H1 (cell line): Measurements from ENCODE around the gene RDH5. TPM values are rescaled to one million over a fixed set of nuclear protein-coding genes. Genes with fewer than 3 reads are reported as not detected.

Source experiments
- CTCF ChIP-seq, 3 experiments: IDR thresholded peaks; 1 replicate in 2 of 3; 2 replicates in 1 of 3; pipeline versions ENCODE4 v1.5.1 to v1.6.1; 2011; ENCODE audit warnings: low read length in 3 of 3, mild to moderate bottlenecking in 3 of 3, inconsistent platforms in 2 of 3, low read depth in 1 of 3, moderate library complexity in 1 of 3; ENCODE audit not compliant: insufficient read depth in 1 of 3; ENCODE audit errors: control extremely low read depth in 1 of 3
- TBP ChIP-seq: IDR thresholded peaks from 2 replicates; pipeline ENCODE4 v1.6.1; 2011; ENCODE audit warnings: low read depth, low read length, improper control_type of control experiment
- polyA plus RNA-seq, 7 experiments: library from polyadenylated mRNA; depleted of rRNA in 3 of 7; stranded (reverse) in 5 of 7; unstranded in 2 of 7; fragments of >200 nt in 5 of 7; fragments of 200-250 nt in 2 of 7; gene quantifications; 1 replicate in 5 of 7; 2 replicates in 1 of 7; 4 replicates in 1 of 7; pipeline versions ENCODE4 v1.2.1 to v1.2.3, GENCODE V29; 2011 to 2013; ENCODE audit warnings: missing spikeins in 2 of 7, mixed read lengths in 2 of 7
- total RNA-seq: library from RNA; stranded (reverse); fragmentation: NEBNext Ultra II Directional; extraction: Animal tissue kit (Norgen Biotek cat#: 25700); gene quantifications from 2 replicates; pipeline ENCODE4 v1.2.1, GENCODE V29; 2021

RDH5 gene
- total and polyA plus RNA-seq, 2 of the 8 experiments (the other 6 are each of a cell fraction or from before 2014, with no cell fraction given), result 4.2 to 6.0 TPM

GRCh38 chr12:55729819-55730818 is 9.9 kb downstream of the RDH5 start (continued):
- peak in 2 of 3 experiments; percentile 14 to 16; a peak in 2 of 4 replicates for TF ChIP-seq CTCF (IDR thresholded peaks at IDR 0.05; ENCODE audit: control extremely low read depth in 1 of 3, insufficient read depth in 1 of 3, low read depth in 1 of 3, low read length in 3 of 3)
- TF ChIP-seq TBP, result peak; percentile 12; the same call in 1 of the 2 replicates
- TF ChIP-seq, all 59 proteins: peak for 5
